ENCODE measurements around the gene TSSK3.
A peak's percentile ranks its signal among the peaks of the same experiment; 100 is the strongest.

Gene TSSK3

GRCh38 chr1:32400876-32401631 is 38.7 kb downstream of the TSSK3 start:
- peak; percentile 14 for DNase-seq (ENCODE audit: low read depth)

GRCh38 chr1:32404946-32405345 is 42.6 kb downstream of the TSSK3 start:
- no peak for DNase-seq (ENCODE audit: low read depth)

GRCh38 chr1:32405672-32406467 is 43.5 kb downstream of the TSSK3 start:
- DNase-seq (ENCODE audit: low read depth), result no peak

- no peak for DNase-seq (ENCODE audit: low read depth)
Measured at GRCh38 chr1:32406629-32407111, 44.3 kb downstream of the TSSK3 start.

- DNase-seq (ENCODE audit: low read depth), result no peak
Measured at GRCh38 chr1:32411261-32411660, 48.9 kb downstream of the TSSK3 start.

GRCh38 chr1:32413507-32414185 is 51.3 kb downstream of the TSSK3 start:
- peak; percentile 44 for DNase-seq (ENCODE audit: low read depth)

All from T-helper 22 cell (primary cell).